Stimulated activated CD8-positive, alpha-beta memory T cell treated with anti-CD3 and anti-CD28 coated beads, Interleukin-4, amount 100 ng/mL, for 24 hours (primary cell): ENCODE results near the gene GDPD5.
A peak's percentile ranks its signal among the peaks of the same experiment; 100 is the strongest.

ENCODE experiments used
- DNase-seq: peaks from one replicate; pipeline ENCODE4 v3.0.0-alpha.2; 2020; ENCODE audit warnings: low read depth

GDPD5 gene, protein sequence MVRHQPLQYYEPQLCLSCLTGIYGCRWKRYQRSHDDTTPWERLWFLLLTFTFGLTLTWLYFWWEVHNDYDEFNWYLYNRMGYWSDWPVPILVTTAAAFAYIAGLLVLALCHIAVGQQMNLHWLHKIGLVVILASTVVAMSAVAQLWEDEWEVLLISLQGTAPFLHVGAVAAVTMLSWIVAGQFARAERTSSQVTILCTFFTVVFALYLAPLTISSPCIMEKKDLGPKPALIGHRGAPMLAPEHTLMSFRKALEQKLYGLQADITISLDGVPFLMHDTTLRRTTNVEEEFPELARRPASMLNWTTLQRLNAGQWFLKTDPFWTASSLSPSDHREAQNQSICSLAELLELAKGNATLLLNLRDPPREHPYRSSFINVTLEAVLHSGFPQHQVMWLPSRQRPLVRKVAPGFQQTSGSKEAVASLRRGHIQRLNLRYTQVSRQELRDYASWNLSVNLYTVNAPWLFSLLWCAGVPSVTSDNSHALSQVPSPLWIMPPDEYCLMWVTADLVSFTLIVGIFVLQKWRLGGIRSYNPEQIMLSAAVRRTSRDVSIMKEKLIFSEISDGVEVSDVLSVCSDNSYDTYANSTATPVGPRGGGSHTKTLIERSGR

DNA sequence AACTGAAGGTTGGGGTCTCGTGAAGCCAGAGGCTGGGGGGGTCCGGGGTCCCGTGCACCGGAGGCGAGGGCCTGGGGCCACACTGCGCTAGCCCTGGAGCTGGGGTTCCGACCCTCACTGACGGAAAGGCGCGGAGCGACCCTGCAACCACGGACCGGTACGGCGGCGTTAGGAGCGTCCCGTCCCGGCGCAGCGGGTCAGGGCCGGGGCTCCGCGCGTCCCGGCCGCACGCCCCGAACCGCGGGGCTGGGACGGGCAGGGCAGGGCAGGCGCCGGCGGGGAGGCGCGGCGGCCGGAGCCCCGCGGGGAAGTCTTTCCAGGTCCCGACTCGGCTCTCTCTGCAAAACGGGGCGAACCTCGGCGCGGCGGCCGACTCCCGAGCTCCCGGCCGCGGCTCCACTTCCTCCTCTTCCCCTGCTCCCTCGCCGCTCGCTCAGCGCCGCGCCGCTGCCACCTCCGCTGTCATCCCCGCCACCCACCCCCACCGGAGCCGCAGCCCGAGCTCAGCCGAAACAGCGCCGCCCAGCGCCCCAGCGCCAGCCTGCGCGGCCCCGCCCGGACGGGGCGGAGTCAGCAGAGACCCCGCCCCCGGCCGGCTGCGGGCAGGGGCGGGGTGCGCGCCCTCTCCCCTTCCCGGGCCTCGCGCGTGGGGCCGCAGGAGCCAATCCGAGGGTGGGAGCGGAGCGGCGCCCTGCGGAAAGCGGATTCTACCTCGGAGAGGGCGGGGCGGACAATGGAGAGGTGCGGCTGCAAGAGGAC, at the start of gene GDPD5:
Gene GDPD5 (minus strand): TSS at position 509 of the 759 bp plus-strand sequence. CDS start 48,206 bp downstream, outside the sequence.
- DNase-seq, result peak; percentile 72

DNA sequence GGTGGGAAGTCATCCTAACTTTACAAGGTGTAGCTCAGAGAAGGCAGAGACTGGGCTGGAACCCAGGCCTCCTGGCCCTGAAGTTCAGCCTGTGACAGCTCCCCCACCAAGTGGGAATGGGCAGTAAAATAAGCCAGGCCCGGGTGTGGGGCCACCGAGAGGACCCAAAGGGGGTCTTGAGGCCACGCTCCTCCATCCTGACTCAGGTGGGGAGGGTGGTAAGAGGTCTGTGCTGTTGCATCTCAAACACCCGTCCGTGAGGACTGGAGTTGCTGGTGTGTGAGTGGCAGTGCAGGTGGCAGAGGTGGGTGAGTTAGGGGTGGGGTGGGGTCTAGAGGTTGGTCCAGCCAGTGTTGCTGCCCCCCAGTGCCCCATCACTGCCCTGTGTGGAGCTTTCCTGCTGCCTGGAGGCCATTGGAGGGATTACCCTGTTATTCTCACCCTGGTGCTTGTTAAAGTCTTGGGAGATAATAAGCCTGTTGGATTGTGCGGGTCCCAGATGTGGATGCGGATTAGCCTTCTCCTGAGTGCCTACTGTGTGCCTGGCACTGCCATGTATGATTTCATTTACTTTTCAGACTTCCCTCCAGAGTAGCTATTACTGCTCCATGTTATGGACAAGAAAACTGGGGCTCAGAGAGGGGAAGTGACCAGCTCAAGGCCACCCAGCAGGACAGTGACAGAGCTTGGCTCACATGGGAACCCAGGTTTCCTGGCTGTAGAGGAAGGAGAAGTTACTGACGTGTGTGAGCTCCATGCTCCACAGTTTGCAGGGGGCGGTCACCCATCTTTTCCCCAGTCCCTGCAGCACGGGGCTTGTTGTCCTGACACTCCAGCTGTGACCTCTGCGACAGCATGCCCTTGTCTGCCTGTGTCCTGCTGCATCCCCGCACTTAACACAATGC, 49.2 kb upstream of the GDPD5 start:
- no peak for DNase-seq

DNA sequence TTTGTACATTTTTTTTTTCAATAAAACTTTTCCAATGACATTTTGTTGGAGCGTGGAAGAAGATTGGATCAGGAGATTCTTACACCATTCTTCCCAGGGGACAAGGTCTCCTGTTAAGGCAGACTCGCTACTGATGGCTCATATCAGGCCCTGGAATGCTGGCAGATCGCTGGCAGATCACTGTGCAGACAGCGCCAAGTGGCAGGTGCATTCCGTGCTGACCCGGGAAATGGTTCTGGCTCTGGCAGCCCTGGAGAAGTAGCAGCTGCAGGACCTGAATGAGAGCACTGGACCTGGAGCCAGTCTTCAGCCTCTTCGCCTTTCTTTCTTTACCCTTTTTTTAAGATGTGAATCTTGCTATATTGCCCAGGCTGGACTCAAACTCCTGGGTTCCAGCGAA, 47.0 kb upstream of the GDPD5 start:
- DNase-seq, result no peak

DNA sequence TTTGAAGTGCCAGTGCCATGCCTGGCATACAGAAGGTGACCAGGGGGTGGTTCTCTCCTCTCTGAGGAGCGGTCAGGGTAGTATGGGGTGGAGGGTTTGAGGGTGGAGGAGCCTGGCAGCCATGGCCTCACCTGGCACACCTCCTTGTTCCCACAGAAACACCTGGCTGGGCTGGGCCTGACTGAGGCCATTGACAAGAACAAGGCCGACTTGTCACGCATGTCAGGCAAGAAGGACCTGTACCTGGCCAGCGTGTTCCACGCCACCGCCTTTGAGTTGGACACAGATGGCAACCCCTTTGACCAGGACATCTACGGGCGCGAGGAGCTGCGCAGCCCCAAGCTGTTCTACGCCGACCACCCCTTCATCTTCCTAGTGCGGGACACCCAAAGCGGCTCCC, 45.9 kb upstream of the GDPD5 start:
- no peak for DNase-seq

DNA sequence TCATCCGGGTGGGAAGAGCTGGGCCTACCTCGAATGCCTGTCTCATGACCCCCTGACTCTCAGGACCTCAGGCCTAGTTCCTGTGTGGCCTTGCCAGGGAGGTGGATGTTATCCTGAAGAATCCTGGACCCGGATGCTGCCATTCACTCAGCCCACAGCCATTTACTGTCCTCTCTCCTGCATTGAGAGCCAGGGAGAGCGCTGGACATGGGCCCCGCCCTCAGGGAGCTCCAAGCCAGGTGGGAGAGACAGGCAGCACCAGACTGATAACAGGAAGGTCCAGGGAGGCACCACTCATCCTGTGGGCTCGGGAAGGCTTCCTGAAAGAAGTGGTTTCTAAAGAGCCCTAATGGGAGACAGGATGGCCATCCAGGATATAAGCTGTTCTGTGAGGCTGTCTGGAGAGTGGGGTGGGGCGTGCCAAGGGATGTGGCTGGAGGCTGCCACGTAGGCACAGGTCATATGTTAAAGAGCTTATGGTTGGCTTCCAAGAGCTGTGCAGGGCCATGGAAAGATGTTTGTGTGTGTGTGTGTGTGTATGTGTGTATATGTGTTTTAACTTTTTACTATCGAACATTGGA, 44.9 kb upstream of the GDPD5 start:
- no peak for DNase-seq

DNA sequence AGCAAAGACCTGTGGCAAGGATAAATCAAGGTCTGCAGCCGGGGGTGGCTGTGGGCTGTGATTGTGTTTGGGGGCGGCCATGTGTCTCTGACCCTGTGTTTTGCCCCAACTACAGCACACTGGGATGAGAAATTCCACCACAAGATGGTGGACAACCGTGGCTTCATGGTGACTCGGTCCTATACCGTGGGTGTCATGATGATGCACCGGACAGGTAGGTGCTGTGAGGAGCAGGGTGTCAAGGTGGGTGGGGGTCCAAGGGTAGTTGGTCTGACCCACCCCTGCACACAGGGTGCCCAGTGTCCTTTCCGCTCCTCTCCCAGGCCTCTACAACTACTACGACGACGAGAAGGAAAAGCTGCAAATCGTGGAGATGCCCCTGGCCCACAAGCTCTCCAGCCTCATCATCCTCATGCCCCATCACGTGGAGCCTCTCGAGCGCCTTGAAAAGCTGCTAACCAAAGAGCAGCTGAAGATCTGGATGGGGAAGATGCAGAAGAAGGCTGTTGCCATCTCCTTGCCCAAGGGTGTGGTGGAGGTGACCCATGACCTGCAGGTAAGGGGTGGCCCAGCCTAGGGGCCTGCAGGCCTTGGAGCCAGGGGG, 43.0 kb upstream of the GDPD5 start:
- no peak for DNase-seq

DNA sequence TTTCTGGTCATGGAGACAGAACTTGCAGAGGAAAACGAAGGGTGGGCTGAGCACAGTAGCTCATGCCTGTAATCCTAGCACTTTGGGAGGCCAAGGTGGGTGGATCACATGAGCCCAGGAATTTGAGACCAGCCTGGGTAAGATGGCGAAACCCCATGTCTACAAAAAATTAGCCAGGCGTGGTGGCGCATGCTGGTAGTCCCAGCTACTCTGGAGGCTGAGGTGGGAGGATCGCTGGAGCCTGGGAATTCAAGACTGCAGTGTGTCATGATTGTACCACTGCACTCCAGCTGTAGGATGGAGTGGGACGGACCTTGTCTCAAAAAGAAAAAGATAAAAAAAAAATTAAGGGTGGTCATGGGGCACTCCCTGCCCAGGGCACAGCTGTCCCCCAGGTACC, 42.2 kb upstream of the GDPD5 start:
- DNase-seq, result no peak

DNA sequence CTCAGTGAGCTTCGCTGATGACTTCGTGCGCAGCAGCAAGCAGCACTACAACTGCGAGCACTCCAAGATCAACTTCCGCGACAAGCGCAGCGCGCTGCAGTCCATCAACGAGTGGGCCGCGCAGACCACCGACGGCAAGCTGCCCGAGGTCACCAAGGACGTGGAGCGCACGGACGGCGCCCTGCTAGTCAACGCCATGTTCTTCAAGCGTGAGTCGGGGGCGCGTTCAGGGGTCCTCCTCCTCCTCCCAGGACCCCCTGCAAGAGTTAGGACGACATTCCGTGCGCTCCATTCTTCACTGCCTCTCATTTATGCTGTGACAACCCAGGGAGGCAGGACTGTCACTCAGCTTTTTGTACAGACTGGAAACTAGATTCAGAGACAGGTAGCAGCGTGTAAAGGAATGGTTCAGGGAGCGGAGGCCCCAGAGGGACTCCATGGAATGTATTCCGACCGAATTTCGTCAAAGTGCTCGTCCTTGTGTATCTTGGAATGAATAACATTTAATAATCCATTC, 41.1 kb upstream of the GDPD5 start:
- no peak for DNase-seq

DNA sequence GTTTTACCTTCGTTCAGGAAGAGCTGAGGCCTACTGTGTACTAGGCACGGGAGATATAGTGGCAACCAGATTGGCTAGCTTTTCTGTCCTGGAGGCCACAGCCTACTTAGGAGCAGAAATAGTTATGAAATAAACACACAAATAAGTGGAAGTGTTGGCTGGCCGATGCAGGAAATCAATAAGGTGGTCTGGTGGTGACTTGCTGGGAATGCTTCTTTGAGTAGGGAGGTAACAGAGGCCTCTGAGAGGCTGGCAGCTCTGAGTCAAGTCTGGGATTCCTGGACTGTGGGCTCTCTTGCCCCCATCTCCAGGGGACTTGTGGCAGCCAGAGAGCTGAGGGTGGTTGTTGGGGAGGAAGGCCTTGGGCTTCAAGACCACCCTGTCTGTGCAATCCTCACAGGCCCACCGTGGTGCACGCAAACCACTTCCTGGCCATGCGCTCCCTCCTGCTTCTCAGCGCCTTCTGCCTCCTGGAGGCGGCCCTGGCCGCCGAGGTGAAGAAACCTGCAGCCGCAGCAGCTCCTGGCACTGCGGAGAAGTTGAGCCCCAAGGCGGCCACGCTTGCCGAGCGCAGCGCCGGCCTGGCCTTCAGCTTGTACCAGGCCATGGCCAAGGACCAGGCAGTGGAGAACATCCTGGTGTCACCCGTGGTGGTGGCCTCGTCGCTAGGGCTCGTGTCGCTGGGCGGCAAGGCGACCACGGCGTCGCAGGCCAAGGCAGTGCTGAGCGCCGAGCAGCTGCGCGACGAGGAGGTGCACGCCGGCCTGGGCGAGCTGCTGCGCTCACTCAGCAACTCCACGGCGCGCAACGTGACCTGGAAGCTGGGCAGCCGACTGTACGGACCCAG, 40.4 kb upstream of the GDPD5 start:
- DNase-seq, result no peak

DNA sequence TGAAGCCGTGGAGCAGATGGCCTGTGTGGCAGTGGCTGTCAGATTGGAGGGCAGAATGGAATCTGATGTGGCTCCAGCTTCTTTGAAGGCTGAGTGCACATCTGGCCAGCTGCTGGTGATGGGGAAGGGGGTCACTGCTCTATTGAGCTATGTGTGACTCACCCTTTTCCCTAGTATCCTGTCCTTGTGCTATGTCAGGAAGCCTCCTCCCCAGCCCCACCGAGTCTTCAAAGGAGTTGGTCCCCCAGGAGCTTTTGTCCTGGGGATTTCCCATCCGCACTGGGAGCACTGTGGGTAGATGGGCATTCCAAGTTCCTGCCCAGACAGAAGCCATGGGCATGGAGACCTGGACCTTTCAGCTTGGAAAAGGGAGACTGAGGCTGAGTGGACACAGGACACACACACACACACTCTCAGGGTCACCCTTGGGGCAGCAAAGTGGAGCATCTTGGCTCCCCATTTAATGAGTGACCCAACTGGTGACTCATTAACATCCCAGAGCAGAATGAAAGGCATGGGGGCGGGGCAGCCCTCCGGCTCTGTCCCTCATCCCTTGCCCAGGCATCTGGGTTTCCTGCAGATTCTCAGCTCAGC, 39.6 kb upstream of the GDPD5 start:
- DNase-seq, result no peak

DNA sequence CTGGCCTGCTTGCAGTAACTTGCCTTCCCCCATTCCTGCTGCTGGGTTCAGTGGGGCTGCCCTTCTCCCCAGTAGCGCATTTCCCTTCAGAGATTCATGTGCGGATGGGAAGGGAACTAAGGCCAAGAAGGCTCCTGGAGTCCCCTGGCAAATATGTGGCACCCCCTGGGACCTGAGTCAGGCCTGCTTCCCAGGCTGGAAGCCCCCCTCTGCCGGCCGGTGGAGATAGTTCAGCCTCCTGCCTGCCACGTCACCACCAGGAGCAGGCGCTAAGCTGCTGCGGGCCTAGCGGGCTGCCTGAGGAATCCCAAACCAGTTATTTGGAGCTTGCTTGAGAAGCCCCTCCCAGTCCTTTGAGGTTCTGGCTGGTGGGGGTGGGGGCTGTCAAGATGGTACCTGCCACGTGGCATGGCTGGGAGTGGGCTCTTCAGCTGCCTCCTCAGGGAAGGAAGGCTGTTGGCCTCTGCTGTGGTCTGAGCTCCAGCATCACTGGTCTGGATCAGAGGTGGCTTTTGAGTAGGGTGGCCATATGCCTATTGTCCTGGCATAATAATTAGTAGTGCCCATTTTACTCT, 38.3 kb upstream of the GDPD5 start:
- DNase-seq, result no peak

DNA sequence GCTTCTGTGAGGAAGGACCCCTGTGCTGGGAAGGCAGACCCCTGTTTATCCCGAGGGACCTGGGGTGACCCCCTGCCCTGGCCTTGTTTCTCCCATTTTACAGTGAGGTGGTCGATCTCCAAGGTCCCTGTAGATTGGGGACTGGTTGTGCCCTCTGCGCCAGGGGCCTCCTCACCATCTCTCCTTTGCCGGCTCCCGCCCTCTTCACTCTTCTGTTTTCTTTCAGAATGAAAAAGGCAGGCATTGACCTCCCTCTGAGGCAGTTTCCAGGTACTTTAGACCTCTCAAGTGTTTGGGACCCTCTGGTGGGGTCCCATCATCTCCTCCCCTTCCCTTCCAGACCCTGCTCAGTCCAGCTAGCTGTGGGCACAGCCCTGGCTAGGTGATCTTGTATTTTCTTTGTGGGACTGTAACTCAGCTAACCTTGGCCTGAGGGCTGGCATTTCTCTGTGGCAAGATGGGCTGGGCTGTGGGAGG, 37.8 kb upstream of the GDPD5 start:
- DNase-seq, result no peak

DNA sequence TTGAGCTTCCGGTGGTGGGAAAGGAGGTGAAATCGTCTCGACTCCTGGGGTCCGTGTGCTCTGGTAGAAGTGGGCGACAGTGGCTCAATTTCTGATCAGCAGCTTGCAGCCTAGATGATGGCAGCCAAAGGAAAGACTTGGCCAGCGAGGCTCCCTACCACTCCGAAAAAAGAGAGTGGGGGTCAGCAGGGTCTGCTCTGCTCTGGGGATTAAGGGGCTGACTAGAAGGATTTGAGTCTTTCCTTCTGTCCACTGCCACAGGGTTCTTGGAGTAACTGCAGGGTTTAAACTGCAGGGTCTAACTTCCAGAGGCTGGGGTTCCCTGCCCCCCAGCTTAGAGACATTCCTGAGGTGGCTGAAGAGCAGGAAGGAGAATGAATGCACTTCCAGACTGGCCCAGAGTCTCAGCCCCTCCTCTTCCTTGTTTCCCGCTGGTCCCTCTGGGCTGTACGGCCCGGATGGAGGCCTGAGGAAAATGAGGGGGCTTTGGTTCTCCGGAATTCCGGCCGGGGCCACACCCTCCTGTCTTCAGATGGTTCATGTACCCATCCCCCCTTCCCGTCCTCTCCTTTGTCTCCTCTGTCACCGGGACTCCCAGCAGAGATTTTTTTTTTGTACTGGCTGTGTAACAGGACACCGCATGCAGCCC, 37.2 kb upstream of the GDPD5 start:
- no peak for DNase-seq

DNA sequence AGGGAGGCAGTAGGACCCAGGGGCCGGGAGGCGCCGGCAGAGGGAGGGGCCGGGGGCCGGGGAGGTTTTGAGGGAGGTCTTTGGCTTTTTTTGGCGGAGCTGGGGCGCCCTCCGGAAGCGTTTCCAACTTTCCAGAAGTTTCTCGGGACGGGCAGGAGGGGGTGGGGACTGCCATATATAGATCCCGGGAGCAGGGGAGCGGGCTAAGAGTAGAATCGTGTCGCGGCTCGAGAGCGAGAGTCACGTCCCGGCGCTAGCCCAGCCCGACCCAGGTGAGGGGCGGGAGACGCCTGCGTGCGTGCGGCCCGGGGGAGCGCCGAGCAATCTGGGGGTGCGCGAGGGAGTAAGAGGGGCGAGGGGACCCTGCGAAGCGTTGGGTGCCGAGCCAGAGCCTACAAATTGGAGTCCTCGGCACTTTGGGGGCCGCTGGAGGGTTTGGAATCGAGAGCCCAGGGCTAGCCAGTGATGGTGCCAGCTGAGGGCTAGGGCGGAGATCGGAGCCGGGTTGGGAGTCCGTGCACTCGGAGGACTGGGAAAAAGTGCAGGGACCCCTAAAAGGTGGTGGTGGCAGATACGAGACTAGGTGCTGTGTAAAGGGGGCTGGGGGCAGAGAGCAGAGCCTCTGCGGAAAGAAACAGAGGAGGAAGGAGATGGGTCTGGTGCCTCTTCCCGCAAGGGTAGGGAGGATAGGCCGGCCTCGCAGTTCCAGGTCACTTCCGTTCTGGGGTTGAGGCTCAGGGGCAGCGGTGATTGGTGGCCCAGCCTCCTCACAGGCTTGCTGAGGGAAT, 36.5 kb upstream of the GDPD5 start, which contains the start of gene SERPINH1:
Gene SERPINH1 (plus strand): TSS at position 206 of the 788 bp plus-strand sequence. CDS start 4,097 bp downstream, outside the sequence.
- DNase-seq, result peak; percentile 53

DNA sequence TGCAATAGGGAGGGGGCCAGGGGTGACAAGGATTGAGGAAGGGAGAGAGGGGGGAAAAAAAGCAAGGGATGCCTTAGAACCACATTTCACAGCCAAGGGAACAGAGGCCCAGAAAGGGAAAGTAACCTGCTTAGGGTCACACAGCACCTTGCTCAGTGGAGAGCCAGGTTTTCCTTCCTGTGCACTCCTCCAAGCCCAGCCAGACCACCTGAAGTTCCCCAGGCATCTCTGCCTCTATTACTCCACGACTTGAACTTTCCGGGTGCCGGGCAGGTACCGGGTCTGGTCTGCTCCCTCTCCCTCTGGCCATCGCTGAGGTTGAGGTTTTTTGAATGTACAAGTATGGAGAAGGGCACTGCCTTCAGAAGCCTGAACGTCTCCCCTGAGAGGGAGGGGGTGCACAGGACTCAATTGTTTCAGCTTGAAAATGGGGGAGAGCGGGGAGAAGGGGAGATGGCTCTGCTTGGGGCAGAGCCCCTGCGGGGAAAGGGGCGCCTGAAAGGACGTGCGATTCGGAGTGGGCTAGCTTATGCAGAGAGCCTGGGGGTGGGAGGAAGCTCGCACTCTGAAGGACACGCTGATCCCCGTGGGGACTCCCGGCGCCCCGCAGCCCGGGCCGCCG, 35.8 kb upstream of the GDPD5 start:
- no peak for DNase-seq

DNA sequence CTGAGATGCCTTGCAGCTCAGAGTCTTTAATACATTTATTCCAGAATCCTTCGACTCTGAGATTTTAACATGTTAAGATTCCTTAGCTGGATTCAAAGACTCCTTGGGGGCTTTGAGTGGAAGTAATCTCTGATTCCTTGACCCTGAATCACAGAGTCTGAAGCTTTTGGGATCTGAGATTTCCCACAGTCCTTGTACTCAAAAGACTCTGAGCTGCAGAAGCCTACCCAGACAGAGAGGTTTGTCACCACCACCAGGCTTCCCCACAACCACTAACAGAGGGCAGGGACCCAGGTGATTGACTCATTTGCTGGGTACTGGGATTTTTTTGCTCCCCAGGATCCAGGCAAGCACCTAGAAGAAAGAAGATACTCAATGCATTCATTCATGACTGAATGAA, 34.9 kb upstream of the GDPD5 start:
- no peak for DNase-seq
